HepG2 (cell line): Measurements from ENCODE around the gene WFDC6.

Experiments
- CEBPB ChIP-seq: IDR thresholded peaks from 2 replicates; pipeline ENCODE4 v1.6.1; 2011; ENCODE audit warnings: low read depth, low read length, improper control_type of control experiment, borderline replicate concordance
- CHD2 ChIP-seq: IDR thresholded peaks from 2 replicates; pipeline ENCODE4 v1.6.1; 2011; ENCODE audit warnings: low read depth, low read length, improper control_type of control experiment
- EZH2 ChIP-seq: conservative IDR thresholded peaks from 2 replicates; pipeline ENCODE4 v1.6.1; 2012; ENCODE audit warnings: mild to moderate bottlenecking, low read depth, low read length, moderate library complexity
- KLF6 ChIP-seq: IDR thresholded peaks from 2 replicates; pipeline ENCODE4 v1.8.0; 2016; ENCODE audit warnings: missing biosample characterization, missing genetic modification reagents
- SP140L ChIP-seq: sonication (generic); formaldehyde crosslinking; IDR thresholded peaks from 2 replicates; pipeline ENCODE4 v1.4.0; 2020; ENCODE audit warnings: missing genetic modification reagents, borderline replicate concordance
- SRSF1 ChIP-seq: fragments of 200-400 bp; formaldehyde crosslinking; optimal IDR thresholded peaks from 2 replicates; pipeline ENCODE3; 2017; ENCODE audit warnings: mild to moderate bottlenecking, low read depth, low read length, moderate library complexity
- TGIF2 ChIP-seq: IDR thresholded peaks from 2 replicates; pipeline ENCODE4 v1.6.1; 2016; ENCODE audit warnings: control low read depth, missing compliant biosample characterization
- TF ChIP-seq, protein P1 (sequence below): sonication (generic); formaldehyde crosslinking; IDR thresholded peaks from 2 replicates; pipeline ENCODE4 v1.5.1; 2020; ENCODE audit warnings: mild to moderate bottlenecking, missing genetic modification reagents, moderate library complexity

DNA sequence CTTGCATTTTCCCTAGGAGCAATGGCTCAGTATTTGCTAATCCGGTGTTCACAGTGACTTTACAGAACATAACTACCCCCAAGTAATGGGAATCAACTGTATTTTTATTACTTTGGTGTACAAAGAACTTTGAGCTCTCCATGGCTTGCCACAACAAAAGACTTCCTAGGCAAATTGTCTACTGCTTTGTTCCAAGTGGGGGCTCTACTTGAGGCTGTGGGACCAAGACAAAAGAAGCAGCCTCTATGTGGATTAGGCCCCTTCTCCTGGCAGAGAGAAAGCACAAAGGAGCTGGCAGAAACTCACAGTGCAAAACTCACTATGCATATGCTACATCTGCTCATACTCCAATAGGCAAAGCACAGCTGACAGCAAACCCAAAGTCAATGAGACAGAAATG lies 38.9 kb upstream of the WFDC6 start:
- TF ChIP-seq TGIF2 (CRISPR knock-in tag) (no peak), SRSF1 (no peak), KLF6 (CRISPR knock-in tag) (no peak), CEBPB (no peak), SP140L (CRISPR knock-in tag) (no peak), EZH2 (no peak), CHD2 (no peak)
- TF ChIP-seq, protein P1, sequence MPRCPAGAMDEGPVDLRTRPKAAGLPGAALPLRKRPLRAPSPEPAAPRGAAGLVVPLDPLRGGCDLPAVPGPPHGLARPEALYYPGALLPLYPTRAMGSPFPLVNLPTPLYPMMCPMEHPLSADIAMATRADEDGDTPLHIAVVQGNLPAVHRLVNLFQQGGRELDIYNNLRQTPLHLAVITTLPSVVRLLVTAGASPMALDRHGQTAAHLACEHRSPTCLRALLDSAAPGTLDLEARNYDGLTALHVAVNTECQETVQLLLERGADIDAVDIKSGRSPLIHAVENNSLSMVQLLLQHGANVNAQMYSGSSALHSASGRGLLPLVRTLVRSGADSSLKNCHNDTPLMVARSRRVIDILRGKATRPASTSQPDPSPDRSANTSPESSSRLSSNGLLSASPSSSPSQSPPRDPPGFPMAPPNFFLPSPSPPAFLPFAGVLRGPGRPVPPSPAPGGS: no peak
